ENCODE measurements around the gene TSPAN16. TPM values are rescaled to one million over a fixed set of nuclear protein-coding genes. Genes with fewer than 3 reads are reported as not detected.
A peak's percentile ranks its signal among the peaks of the same experiment; 100 is the strongest.

Gene TSPAN16
- total and polyA plus RNA-seq, 2 of the 13 experiments (the other 11 are each of a cell fraction or from before 2014, with no cell fraction given): not detected

DNA sequence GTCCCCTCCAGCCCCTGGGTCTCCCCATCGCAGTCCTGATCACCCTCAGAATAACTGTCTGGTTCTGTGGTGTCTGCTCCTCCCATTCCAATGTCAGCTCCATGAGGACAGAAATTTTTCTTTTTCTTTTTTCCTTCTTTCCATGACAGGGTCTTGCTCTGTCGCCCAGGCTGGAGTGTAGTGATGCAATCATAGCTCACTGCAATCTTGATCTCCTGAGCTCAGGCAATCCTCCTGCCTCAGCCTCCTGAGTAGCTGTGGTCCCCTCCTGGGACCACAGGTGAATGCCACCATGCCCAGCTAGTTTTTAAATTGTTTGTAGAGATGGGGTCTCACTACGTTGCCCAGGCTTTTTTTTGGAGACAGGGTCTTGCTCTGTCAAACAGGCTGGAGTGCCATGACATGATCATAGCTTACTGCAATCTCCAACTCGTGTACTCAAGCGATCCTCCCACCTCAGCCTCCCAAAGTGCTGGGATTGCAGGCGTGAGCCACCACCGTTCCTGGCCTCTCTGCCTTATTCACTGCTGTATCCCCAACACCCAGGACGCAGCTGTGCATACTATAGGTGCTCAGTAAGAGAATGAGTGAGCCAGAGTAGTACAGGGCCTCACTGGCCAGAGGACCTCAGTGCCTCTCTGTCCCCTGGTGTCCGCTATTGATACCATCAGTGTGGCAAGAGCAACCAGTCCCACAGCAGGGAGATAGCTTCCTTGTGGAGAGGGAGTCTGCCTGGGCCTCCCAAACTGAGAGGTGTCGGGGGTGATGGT lies 28.5 kb upstream of the TSPAN16 start (continued):
- TF ChIP-seq, protein P1, sequence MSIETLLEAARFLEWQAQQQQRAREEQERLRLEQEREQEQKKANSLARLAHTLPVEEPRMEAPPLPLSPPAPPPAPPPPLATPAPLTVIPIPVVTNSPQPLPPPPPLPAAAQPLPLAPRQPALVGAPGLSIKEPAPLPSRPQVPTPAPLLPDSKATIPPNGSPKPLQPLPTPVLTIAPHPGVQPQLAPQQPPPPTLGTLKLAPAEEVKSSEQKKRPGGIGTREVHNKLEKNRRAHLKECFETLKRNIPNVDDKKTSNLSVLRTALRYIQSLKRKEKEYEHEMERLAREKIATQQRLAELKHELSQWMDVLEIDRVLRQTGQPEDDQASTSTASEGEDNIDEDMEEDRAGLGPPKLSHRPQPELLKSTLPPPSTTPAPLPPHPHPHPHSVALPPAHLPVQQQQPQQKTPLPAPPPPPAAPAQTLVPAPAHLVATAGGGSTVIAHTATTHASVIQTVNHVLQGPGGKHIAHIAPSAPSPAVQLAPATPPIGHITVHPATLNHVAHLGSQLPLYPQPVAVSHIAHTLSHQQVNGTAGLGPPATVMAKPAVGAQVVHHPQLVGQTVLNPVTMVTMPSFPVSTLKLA (IDR thresholded peaks at IDR 0.05): no peak

- no peak for ATAC-seq
- no peaks in the 10 kb centered on the region for H3K9me3 ChIP-seq (ENCODE audit: low read length)
- H2AFZ ChIP-seq (ENCODE audit: low read length): no peak overlapping the region
- FAIRE-seq: no peak
- H3K9ac ChIP-seq (ENCODE audit: insufficient read depth, low read depth, low read length): peak overlapping the region; percentile 28; the same call in 1 of the 2 replicates
- H3K4me2 ChIP-seq (ENCODE audit: low read depth, low read length): peak overlapping the region; percentile 57
- ChIA-PET POLR2A (interaction anchor here (0.8 kb wide), 1 partner anchor 25 kb away, joined by 3 read pairs; no protein-coding TSS in a partner anchor), CTCF (ENCODE audit: low intra/inter-chr PET ratio, low total read pairs) (no interaction called here)
- no peak overlapping the region for H3K4me3 ChIP-seq (replicated peaks in 1 of 3; ENCODE audit: insufficient read depth in 1 of 3, low read depth in 2 of 3, low read length in 3 of 3)
- peaks cover 0 to 2% of the 10 kb centered on the region in 2 experiments; a peak in 1 of 5 replicates for H3K27me3 ChIP-seq (ENCODE audit: control insufficient read depth in 1 of 2, insufficient read depth in 2 of 2, low read length in 2 of 2)
- H3K36me3 ChIP-seq (replicated peaks in 1 of 2; ENCODE audit: control insufficient read depth in 1 of 2, insufficient read depth in 2 of 2, low read length in 2 of 2): no peaks in the 10 kb centered on the region
- peak; percentile 60 for DNase-seq (ENCODE audit: low spot score)
- H3K27ac ChIP-seq (ENCODE audit: extremely low read length, insufficient read depth, low read length): no peak overlapping the region
- 24% methylated on average over 10 of the region's 10 CpGs for WGBS (ENCODE audit: low lambda C conversion rate)
- no peaks in the 10 kb centered on the region for H4K20me1 ChIP-seq (ENCODE audit: insufficient read depth, low read length)
- H3K79me2 ChIP-seq (ENCODE audit: insufficient read depth, low read length): no peaks in the 10 kb centered on the region
- in situ Hi-C loops (cut with HindIII; ENCODE audit: extremely low pct_ligation_motif_present, low pct_unique_long_range_greater_than_20kb): no loop called here
- intact Hi-C loops (cut with micrococcal nuclease; ENCODE audit: unreplicated experiment): no loop called here
- peaks cover 61% of the 10 kb centered on the region for H3K4me1 ChIP-seq (ENCODE audit: insufficient read depth, low read length)
- BruUV-seq (replicated peaks): no TSS peak
- TF ChIP-seq EED (CRISPR knock-in tag; IDR thresholded peaks at IDR 0.05) (no peak), TRIM24 (CRISPR knock-in tag; IDR thresholded peaks at IDR 0.05) (no peak), GTF3A (CRISPR knock-in tag; conservative IDR thresholded peaks at IDR 0.05) (no peak), ZNF484 (CRISPR knock-in tag; IDR thresholded peaks at IDR 0.05; ENCODE audit: borderline replicate concordance, low read depth) (no peak), SMARCE1 (IDR thresholded peaks at IDR 0.05; ENCODE audit: borderline replicate concordance) (no peak), ZNF17 (CRISPR knock-in tag; IDR thresholded peaks at IDR 0.05) (no peak), ELF3 (CRISPR knock-in tag; IDR thresholded peaks at IDR 0.05) (peak; percentile 48; the same call in 1 of the 2 replicates)
- TF ChIP-seq, protein P2, sequence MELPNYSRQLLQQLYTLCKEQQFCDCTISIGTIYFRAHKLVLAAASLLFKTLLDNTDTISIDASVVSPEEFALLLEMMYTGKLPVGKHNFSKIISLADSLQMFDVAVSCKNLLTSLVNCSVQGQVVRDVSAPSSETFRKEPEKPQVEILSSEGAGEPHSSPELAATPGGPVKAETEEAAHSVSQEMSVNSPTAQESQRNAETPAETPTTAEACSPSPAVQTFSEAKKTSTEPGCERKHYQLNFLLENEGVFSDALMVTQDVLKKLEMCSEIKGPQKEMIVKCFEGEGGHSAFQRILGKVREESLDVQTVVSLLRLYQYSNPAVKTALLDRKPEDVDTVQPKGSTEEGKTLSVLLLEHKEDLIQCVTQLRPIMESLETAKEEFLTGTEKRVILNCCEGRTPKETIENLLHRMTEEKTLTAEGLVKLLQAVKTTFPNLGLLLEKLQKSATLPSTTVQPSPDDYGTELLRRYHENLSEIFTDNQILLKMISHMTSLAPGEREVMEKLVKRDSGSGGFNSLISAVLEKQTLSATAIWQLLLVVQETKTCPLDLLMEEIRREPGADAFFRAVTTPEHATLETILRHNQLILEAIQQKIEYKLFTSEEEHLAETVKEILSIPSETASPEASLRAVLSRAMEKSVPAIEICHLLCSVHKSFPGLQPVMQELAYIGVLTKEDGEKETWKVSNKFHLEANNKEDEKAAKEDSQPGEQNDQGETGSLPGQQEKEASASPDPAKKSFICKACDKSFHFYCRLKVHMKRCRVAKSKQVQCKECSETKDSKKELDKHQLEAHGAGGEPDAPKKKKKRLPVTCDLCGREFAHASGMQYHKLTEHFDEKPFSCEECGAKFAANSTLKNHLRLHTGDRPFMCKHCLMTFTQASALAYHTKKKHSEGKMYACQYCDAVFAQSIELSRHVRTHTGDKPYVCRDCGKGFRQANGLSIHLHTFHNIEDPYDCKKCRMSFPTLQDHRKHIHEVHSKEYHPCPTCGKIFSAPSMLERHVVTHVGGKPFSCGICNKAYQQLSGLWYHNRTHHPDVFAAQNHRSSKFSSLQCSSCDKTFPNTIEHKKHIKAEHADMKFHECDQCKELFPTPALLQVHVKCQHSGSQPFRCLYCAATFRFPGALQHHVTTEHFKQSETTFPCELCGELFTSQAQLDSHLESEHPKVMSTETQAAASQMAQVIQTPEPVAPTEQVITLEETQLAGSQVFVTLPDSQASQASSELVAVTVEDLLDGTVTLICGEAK (IDR thresholded peaks at IDR 0.05): no peak
- TF ChIP-seq, protein P2 (CRISPR knock-in tag; IDR thresholded peaks at IDR 0.05): no peak
- TF ChIP-seq, protein P3, sequence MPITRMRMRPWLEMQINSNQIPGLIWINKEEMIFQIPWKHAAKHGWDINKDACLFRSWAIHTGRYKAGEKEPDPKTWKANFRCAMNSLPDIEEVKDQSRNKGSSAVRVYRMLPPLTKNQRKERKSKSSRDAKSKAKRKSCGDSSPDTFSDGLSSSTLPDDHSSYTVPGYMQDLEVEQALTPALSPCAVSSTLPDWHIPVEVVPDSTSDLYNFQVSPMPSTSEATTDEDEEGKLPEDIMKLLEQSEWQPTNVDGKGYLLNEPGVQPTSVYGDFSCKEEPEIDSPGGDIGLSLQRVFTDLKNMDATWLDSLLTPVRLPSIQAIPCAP (CRISPR knock-in tag; IDR thresholded peaks at IDR 0.05; ENCODE audit: low read depth): no peak
These were observed 27.1 kb upstream of the TSPAN16 start for GRCh38 chr19:11268783-11269267.
